ENCODE data around the gene TNFRSF25. TPM values are rescaled to one million over a fixed set of nuclear protein-coding genes. Genes with fewer than 3 reads are reported as not detected.
"Not testable (repeated sequence)": the region's sequence is repeated elsewhere in the genome, so short reads cannot be mapped to it uniquely, and the experiment has no call there.

TNFRSF25 gene
- polyA plus RNA-seq, 4 donors: 8.8 to 27.7 (median 12.4) TPM

- no peak for DNase-seq (ENCODE audit: low read depth in 4 of 4, low spot score in 3 of 4)
Observed at GRCh38 chr1:6440198-6441126, 25.5 kb downstream of the TNFRSF25 start.

GRCh38 chr1:6438047-6438525 lies 27.9 kb downstream of the TNFRSF25 start:
- DNase-seq (ENCODE audit: low read depth in 4 of 4, low spot score in 3 of 4): no peak

- DNase-seq (ENCODE audit: low read depth in 4 of 4, low spot score in 3 of 4): not testable (repeated sequence)
Observed at GRCh38 chr1:6437012-6437700, 28.8 kb downstream of the TNFRSF25 start.

- DNase-seq (ENCODE audit: low read depth in 4 of 4, low spot score in 3 of 4): not testable (repeated sequence)
Observed at GRCh38 chr1:6436277-6436676, 29.7 kb downstream of the TNFRSF25 start.

GRCh38 chr1:6435547-6435946 lies 30.4 kb downstream of the TNFRSF25 start:
- DNase-seq (ENCODE audit: low read depth in 4 of 4, low spot score in 3 of 4): no peak

- no peak for DNase-seq (ENCODE audit: low read depth in 4 of 4, low spot score in 3 of 4)
Observed at GRCh38 chr1:6435129-6435528, 30.8 kb downstream of the TNFRSF25 start.

- no peak for DNase-seq (ENCODE audit: low read depth in 4 of 4, low spot score in 3 of 4)
Observed at GRCh38 chr1:6434186-6434585, 31.8 kb downstream of the TNFRSF25 start.

- not testable (repeated sequence) for DNase-seq (ENCODE audit: low read depth in 4 of 4, low spot score in 3 of 4)
Observed at GRCh38 chr1:6431645-6432579, 34.1 kb downstream of the TNFRSF25 start.

GRCh38 chr1:6429660-6430411 lies 36.1 kb downstream of the TNFRSF25 start:
- not testable (repeated sequence) for DNase-seq (ENCODE audit: low read depth in 4 of 4, low spot score in 3 of 4)

GRCh38 chr1:6428453-6428852 lies 37.5 kb downstream of the TNFRSF25 start:
- DNase-seq (ENCODE audit: low read depth in 4 of 4, low spot score in 3 of 4): not testable (repeated sequence)

GRCh38 chr1:6427441-6428390 lies 38.3 kb downstream of the TNFRSF25 start:
- no peak for DNase-seq (ENCODE audit: low read depth in 4 of 4, low spot score in 3 of 4)

GRCh38 chr1:6426972-6427350 lies 39.0 kb downstream of the TNFRSF25 start:
- no peak for DNase-seq (ENCODE audit: low read depth in 4 of 4, low spot score in 3 of 4)

- no peak for DNase-seq (ENCODE audit: low read depth in 4 of 4, low spot score in 3 of 4)
Observed at GRCh38 chr1:6426277-6426971, 39.5 kb downstream of the TNFRSF25 start.

- no peak for DNase-seq (ENCODE audit: low read depth in 4 of 4, low spot score in 3 of 4)
Observed at GRCh38 chr1:6425658-6426057, 40.3 kb downstream of the TNFRSF25 start.

GRCh38 chr1:6424619-6425593 lies 41.1 kb downstream of the TNFRSF25 start, which contains the start of gene ESPN:
ESPN (plus strand) TSS chr1:6424776; CDS start chr1:6424956, 180 bp downstream.
- no peak for DNase-seq (ENCODE audit: low read depth in 4 of 4, low spot score in 3 of 4)

GRCh38 chr1:6424000-6424565 lies 41.9 kb downstream of the TNFRSF25 start:
- DNase-seq (ENCODE audit: low read depth in 4 of 4, low spot score in 3 of 4): no peak
